HFFc6 (cell line): ENCODE measurements around the gene PRR20G. TPM values are rescaled to one million over a fixed set of nuclear protein-coding genes. Genes with fewer than 3 reads are reported as not detected.

Experiments used
- DNase-seq: peaks from one replicate; pipeline ENCODE4 v3.0.0-alpha.2; 2018
- H3K27ac Mint-ChIP-seq: 2 replicates; pipeline ENCODE4 v1.8.0; 2020; ENCODE audit warnings: mild to moderate bottlenecking, mixed read lengths
- H3K27me3 Mint-ChIP-seq: 2 replicates; pipeline ENCODE4 v1.8.0; 2021; ENCODE audit warnings: mild to moderate bottlenecking, moderate library complexity, mixed read lengths; ENCODE audit not compliant: insufficient read depth
- H3K36me3 Mint-ChIP-seq: 2 replicates; pipeline ENCODE4 v1.8.0; 2021; ENCODE audit warnings: low read depth, mixed read lengths
- H3K4me1 Mint-ChIP-seq: 2 replicates; pipeline ENCODE4 v1.8.0; 2020; ENCODE audit warnings: low read depth, mixed read lengths
- H3K4me3 Mint-ChIP-seq: 2 replicates; pipeline ENCODE4 v1.8.0; 2020; ENCODE audit warnings: mild to moderate bottlenecking, moderate library complexity, mixed read lengths
- H3K9me3 Mint-ChIP-seq: 2 replicates; pipeline ENCODE4 v1.8.0; 2020; ENCODE audit warnings: mild to moderate bottlenecking, mixed read lengths
- CTCF ChIP-seq: fragments of 200-600 bp; sonication (generic); IDR thresholded peaks from 2 replicates; pipeline ENCODE4 v1.5.0; 2021; ENCODE audit warnings: antibody characterized with exemption, mild to moderate bottlenecking
- total RNA-seq, 6 experiments: library from RNA; stranded (reverse); fragmentation: NEBNext Ultra II Directional; extraction: Animal tissue kit (Norgen Biotek cat#: 25700); gene quantifications; 2 replicates in 1 of 6; 3 replicates in 5 of 6; pipeline ENCODE4 v1.2.3, GENCODE V29; 2021

Gene PRR20G
- total RNA-seq, 6 experiments from 2014 or later: not detected

DNA sequence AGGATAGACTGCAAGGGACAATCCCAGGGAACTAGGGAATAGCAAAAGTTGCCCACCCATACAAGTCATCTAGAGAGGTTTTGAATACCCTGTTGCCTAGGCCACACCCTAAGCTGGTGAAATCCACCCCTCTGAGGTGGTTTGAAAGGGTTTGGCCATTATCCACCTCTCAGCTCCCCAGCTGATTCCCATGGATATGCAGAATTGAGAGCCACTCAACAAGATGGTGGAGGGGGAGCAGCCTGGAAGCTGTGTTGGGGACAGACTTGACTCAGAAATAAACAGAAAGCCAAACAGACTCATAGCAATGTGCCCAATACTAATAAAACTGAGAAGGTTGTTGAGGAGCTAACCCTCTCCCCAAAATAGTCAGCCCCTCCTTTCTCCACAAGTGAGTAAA, 10.9 kb downstream of the PRR20G start:
- no peak for DNase-seq
- Mint-ChIP-seq H3K9me3 (no peaks in the 10 kb centered on the region), H3K36me3 (no peaks in the 10 kb centered on the region), H3K27ac (no peak overlapping the region), H3K4me1 (peaks cover 9% of the 10 kb centered on the region; the same call in 1 of the 2 replicates), H3K4me3 (no peak overlapping the region), H3K27me3 (peaks cover 13% of the 10 kb centered on the region)
- TF ChIP-seq CTCF: no peak

GRCh38 chr3:127276396-127276795, 11.4 kb downstream of the PRR20G start:
- Mint-ChIP-seq H3K27ac (no peak overlapping the region), H3K4me1 (peaks cover 9% of the 10 kb centered on the region; the same call in 1 of the 2 replicates), H3K36me3 (no peaks in the 10 kb centered on the region), H3K9me3 (no peaks in the 10 kb centered on the region), H3K27me3 (peaks cover 9% of the 10 kb centered on the region), H3K4me3 (no peak overlapping the region)
- TF ChIP-seq CTCF: no peak
- no peak for DNase-seq

DNA sequence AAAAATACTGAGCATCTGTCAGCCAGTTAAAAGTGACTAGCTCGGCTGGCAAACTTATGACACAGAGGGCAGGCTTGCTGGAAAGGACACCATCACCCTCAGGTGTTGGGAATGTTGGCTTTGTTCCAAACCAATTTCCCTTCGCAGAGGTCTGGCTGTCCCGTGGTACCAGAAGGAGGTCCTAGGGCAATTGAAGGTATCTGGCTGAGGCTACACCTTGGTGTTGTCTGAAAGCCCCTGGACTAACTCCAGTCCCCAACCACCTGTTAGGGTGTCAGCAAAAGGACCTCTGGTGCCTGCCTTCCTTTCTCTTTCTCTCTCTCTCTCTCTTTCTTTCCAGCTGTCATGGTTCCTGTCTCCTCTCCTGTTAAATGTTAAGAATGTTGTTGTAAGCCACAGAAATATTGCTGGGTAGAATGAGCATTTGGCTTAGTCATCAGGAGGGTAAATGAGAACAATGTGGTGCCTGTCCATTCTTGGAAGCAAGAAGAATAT, 12.5 kb downstream of the PRR20G start:
- H3K27me3 Mint-ChIP-seq: peaks cover 9% of the 10 kb centered on the region
- H3K9me3 Mint-ChIP-seq: no peaks in the 10 kb centered on the region
- H3K4me3 Mint-ChIP-seq: no peak overlapping the region
- peak; percentile 49 for DNase-seq
- TF ChIP-seq CTCF: no peak
- H3K4me1 Mint-ChIP-seq: peaks cover 9% of the 10 kb centered on the region; the same call in 1 of the 2 replicates
- no peaks in the 10 kb centered on the region for H3K36me3 Mint-ChIP-seq
- H3K27ac Mint-ChIP-seq: no peak overlapping the region

DNA sequence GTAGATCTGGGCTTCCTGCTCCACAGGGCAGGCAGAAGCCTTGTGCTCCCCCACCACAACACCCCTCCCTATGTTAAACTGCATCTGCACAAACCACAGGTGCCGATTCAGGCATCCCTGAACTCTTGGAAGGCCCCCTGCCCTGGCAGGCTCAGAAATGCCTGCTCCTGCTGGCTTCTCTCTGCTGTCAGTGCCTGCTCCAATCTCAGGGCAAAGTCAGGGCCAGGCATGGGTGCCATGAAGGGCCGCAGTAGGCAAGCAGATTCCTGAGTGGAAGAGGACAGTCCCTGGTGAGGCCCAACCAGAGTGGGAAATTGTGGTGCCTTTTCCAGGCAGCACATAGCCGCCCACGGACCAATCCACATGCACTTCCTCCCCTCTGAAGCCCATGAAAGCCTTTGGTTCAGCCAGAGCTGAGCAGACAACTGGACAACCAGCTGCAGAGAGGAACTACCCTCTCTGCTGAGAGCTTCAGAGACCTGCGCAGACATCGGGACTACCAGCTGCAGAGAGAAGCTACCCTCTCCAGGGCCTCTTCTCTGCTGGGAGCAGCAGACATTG, 13.6 kb downstream of the PRR20G start:
- Mint-ChIP-seq H3K4me3 (no peak overlapping the region), H3K36me3 (no peaks in the 10 kb centered on the region), H3K27ac (no peak overlapping the region), H3K9me3 (no peaks in the 10 kb centered on the region), H3K4me1 (peaks cover 9% of the 10 kb centered on the region; the same call in 1 of the 2 replicates), H3K27me3 (peaks cover 10% of the 10 kb centered on the region)
- no peak for TF ChIP-seq CTCF
- DNase-seq: no peak

GRCh38 chr3:127273206-127273605, 14.6 kb downstream of the PRR20G start:
- DNase-seq: no peak
- Mint-ChIP-seq H3K4me3 (no peak overlapping the region), H3K4me1 (peaks cover 9% of the 10 kb centered on the region; the same call in 1 of the 2 replicates), H3K27me3 (peaks cover 10% of the 10 kb centered on the region), H3K9me3 (peaks cover 9% of the 10 kb centered on the region; the same call in 1 of the 2 replicates), H3K27ac (no peak overlapping the region), H3K36me3 (no peaks in the 10 kb centered on the region)
- no peak for TF ChIP-seq CTCF
